ENCODE results near the gene FGFR2.

The FGFR2 gene

GRCh38 chr10:121484401-121484800 is 113.8 kb downstream of the FGFR2 start:
- Histone ChIP-seq H3K27ac (no peak overlapping the region), H3K4me3 (ENCODE audit: low read depth in 1 of 2, low read length in 1 of 2) (no peak overlapping the region), H3K27me3 (peaks cover 25% of the 10 kb centered on the region), H3K9me3 (no peaks in the 10 kb centered on the region), H3K36me3 (no peaks in the 10 kb centered on the region), H3K4me1 (ENCODE audit: control insufficient read depth in 1 of 2, insufficient read depth in 1 of 2, low read depth in 1 of 2, low read length in 1 of 2) (no peaks in the 10 kb centered on the region)
- TF ChIP-seq CTCF (IDR thresholded peaks at IDR 0.05): no peak

GRCh38 chr10:121481180-121481579 is 117.1 kb downstream of the FGFR2 start:
- H3K9me3 ChIP-seq: no peaks in the 10 kb centered on the region
- peaks cover 25% of the 10 kb centered on the region for H3K27me3 ChIP-seq
- H3K36me3 ChIP-seq: no peaks in the 10 kb centered on the region
- no peak overlapping the region for H3K27ac ChIP-seq
- TF ChIP-seq CTCF (IDR thresholded peaks at IDR 0.05): no peak
- H3K4me1 ChIP-seq (ENCODE audit: control insufficient read depth in 1 of 2, insufficient read depth in 1 of 2, low read depth in 1 of 2, low read length in 1 of 2): no peaks in the 10 kb centered on the region
- no peak overlapping the region for H3K4me3 ChIP-seq (ENCODE audit: low read depth in 1 of 2, low read length in 1 of 2)

- Histone ChIP-seq H3K9me3 (no peaks in the 10 kb centered on the region), H3K36me3 (no peaks in the 10 kb centered on the region), H3K27me3 (peaks cover 1% of the 10 kb centered on the region), H3K4me3 (ENCODE audit: low read depth in 1 of 2, low read length in 1 of 2) (no peak overlapping the region), H3K4me1 (ENCODE audit: control insufficient read depth in 1 of 2, insufficient read depth in 1 of 2, low read depth in 1 of 2, low read length in 1 of 2) (no peaks in the 10 kb centered on the region), H3K27ac (no peak overlapping the region)
- no peak for TF ChIP-seq CTCF (IDR thresholded peaks at IDR 0.05)
These were observed 119.7 kb downstream of the FGFR2 start for GRCh38 chr10:121478556-121478955.

GRCh38 chr10:121469797-121470606 is 128.2 kb downstream of the FGFR2 start:
- Histone ChIP-seq H3K9me3 (no peaks in the 10 kb centered on the region), H3K36me3 (no peaks in the 10 kb centered on the region), H3K4me3 (ENCODE audit: low read depth in 1 of 2, low read length in 1 of 2) (no peak overlapping the region), H3K27me3 (no peaks in the 10 kb centered on the region), H3K27ac (no peak overlapping the region), H3K4me1 (ENCODE audit: control insufficient read depth in 1 of 2, insufficient read depth in 1 of 2, low read depth in 1 of 2, low read length in 1 of 2) (no peaks in the 10 kb centered on the region)
- TF ChIP-seq CTCF (IDR thresholded peaks at IDR 0.05): no peak

- H3K27ac ChIP-seq: no peak overlapping the region
- no peak for TF ChIP-seq CTCF (IDR thresholded peaks at IDR 0.05)
- no peaks in the 10 kb centered on the region for H3K36me3 ChIP-seq
- no peak overlapping the region for H3K4me3 ChIP-seq (ENCODE audit: low read depth in 1 of 2, low read length in 1 of 2)
- no peaks in the 10 kb centered on the region for H3K9me3 ChIP-seq
- H3K27me3 ChIP-seq: no peaks in the 10 kb centered on the region
- H3K4me1 ChIP-seq (ENCODE audit: control insufficient read depth in 1 of 2, insufficient read depth in 1 of 2, low read depth in 1 of 2, low read length in 1 of 2): no peaks in the 10 kb centered on the region
These were observed 129.5 kb downstream of the FGFR2 start for GRCh38 chr10:121468726-121469125.

All from neutrophil (primary cell).